Retinal pigment epithelial cell (primary cell): Measurements from ENCODE around the gene DACT2.

ENCODE experiments used
- DNase-seq: peaks from one replicate; pipeline ENCODE4 v3.0.0-alpha.2; 2010; ENCODE audit warnings: low read depth
- H3K4me3 ChIP-seq: 2 replicates; pipeline ENCODE4 v1.5.1; 2011; ENCODE audit warnings: mild to moderate bottlenecking, low read length, control low read depth, moderate library complexity
- CTCF ChIP-seq: conservative IDR thresholded peaks from 2 replicates; pipeline ENCODE4 v1.5.1; 2011; ENCODE audit warnings: low read depth, low read length, control low read depth, inconsistent platforms

DACT2 gene

DNA sequence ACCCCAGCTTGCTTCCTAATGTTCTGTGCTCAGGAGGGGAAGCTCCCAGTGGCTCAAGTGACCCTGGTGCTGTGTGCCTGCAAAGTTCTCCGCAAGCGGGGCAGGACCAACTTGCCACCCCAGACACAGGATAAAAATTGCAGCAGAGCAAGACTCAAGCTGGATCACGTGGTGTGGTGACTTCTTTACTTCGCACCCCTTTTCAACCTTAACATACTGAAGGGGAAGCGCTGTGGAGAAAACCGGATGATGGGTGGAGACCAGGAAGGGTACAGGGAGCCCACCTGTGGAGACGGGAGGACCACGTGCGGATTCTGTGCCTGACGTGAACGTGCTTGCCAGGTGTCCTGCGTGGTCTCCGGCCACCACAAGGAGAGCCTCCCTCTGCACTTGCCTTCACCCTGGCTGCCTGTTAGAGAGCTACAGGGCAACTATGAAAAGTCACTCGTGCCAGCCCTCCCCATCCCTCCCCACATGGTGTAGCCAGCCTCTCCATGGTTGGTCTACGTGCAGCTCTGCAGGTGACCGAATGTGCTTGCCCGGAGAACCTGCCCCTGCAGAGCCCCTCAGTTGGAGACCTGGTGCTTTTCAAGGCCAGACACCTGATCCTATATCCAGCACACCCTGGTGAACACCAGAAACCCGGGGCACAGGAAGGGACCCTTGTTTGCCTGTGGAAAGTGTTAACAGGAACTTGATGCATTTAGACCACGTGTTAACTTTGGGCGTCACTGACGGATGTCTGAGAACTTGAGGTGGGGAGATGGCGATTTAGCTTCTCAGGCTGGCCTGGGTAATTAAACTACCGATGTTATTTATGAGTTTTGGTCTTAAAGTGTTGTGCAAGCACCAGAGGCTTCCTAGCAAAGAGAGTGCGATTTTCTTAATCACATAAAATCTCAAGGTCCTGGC, 23.9 kb upstream of the DACT2 start:
- no peak for DNase-seq
- no peak for TF ChIP-seq CTCF

GRCh38 chr6:168342636-168343035, 23.1 kb upstream of the DACT2 start:
- no peak for TF ChIP-seq CTCF
- DNase-seq: no peak
- H3K4me3 ChIP-seq: no peak overlapping the region

More for the DNA sequence above, 23.9 kb upstream of the DACT2 start:
- no peak overlapping the region for H3K4me3 ChIP-seq

- TF ChIP-seq CTCF: no peak
- no peak for DNase-seq
- H3K4me3 ChIP-seq: no peak overlapping the region
Observed at GRCh38 chr6:168341280-168341900, 21.8 kb upstream of the DACT2 start.

GRCh38 chr6:168340819-168341218, 21.2 kb upstream of the DACT2 start:
- no peak for TF ChIP-seq CTCF
- no peak for DNase-seq
- no peak overlapping the region for H3K4me3 ChIP-seq

DNA sequence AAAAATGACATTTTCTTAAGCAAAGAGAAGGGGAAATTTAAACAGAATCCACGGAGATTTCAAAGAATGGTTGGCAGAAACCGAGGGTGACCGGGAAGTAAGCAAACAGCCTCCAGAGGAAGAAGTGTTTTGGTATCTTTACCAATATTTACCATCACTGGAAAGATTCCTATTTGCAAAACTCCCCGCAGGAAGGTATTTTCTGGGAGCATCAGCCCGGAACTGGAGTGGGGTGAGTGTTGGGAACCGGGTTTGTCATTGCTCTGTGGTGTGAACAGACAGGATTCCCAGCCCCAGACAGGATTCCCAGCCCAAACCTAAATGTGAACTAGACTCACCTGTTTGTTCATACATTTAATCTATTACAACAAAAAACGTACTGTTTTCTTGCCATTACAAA, 19.2 kb upstream of the DACT2 start:
- DNase-seq: no peak
- TF ChIP-seq CTCF: no peak
- H3K4me3 ChIP-seq: no peak overlapping the region

DNA sequence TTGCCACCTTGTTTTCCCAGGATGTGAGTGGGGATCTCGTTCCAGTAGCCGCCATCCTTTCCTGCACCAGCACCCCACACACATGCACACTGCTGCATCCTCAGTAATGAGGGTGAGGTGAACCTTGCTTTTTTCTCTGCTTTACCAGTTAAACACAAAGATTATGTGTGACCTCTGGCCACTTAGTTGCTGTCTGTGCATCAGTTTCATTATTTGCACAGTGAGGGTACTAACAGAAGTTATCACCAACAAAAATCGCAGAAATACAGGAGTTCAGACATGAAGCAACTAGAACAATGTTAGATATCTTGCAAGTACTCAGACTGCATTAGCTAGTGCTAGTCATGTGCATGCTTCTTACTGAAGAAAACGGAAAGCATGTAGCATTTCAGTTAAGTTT, 17.4 kb upstream of the DACT2 start:
- H3K4me3 ChIP-seq: no peak overlapping the region
- DNase-seq: no peak
- TF ChIP-seq CTCF: no peak

GRCh38 chr6:168333989-168334388, 14.4 kb upstream of the DACT2 start:
- no peak for TF ChIP-seq CTCF
- no peak for DNase-seq
- no peak overlapping the region for H3K4me3 ChIP-seq
